ENCODE measurements around the gene PLPP7.

PLPP7 gene

DNA sequence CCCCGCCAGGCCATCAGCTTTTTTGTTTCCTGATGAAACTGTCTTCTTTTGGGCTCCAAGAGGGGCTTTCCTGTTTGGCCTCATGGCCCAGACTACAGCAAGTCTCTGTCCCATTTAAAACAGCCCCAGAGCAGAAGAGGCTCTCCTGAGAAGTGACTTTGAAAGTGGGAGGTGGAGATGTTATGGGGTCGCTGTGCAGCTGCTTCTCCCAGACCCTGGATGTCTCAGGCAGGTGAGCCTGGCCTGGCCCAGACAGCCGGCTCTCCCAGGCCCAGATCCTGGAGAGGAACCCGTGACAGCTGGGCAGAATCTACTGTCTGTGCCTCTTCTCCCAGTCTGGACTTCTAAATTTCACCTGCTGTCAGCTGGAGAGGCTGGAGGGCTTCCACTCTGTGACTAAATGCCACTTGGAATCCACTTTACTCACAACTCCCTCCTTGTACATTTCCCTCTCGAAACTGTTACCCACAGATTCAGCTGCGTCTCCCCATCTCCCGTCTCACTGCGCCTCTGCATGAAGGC, 33.8 kb upstream of the PLPP7 start:
- TF ChIP-seq, protein P1, sequence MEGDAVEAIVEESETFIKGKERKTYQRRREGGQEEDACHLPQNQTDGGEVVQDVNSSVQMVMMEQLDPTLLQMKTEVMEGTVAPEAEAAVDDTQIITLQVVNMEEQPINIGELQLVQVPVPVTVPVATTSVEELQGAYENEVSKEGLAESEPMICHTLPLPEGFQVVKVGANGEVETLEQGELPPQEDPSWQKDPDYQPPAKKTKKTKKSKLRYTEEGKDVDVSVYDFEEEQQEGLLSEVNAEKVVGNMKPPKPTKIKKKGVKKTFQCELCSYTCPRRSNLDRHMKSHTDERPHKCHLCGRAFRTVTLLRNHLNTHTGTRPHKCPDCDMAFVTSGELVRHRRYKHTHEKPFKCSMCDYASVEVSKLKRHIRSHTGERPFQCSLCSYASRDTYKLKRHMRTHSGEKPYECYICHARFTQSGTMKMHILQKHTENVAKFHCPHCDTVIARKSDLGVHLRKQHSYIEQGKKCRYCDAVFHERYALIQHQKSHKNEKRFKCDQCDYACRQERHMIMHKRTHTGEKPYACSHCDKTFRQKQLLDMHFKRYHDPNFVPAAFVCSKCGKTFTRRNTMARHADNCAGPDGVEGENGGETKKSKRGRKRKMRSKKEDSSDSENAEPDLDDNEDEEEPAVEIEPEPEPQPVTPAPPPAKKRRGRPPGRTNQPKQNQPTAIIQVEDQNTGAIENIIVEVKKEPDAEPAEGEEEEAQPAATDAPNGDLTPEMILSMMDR (IDR thresholded peaks at IDR 0.05; ENCODE audit: control insufficient read depth, extremely low read depth, insufficient read depth) = no peak
- H3K4me3 ChIP-seq (ENCODE audit: low read depth, low read length) = no peak overlapping the region
- DNase-seq (ENCODE audit: low read depth) = no peak

GRCh38 chr9:131257266-131258025, 32.1 kb upstream of the PLPP7 start:
- TF ChIP-seq, protein P1 (IDR thresholded peaks at IDR 0.05; ENCODE audit: control insufficient read depth, extremely low read depth, insufficient read depth) = no peak
- H3K4me3 ChIP-seq (ENCODE audit: low read depth, low read length) = no peak overlapping the region
- no peak for DNase-seq (ENCODE audit: low read depth)

- TF ChIP-seq, protein P1 (IDR thresholded peaks at IDR 0.05; ENCODE audit: control insufficient read depth, extremely low read depth, insufficient read depth) = no peak
- H3K4me3 ChIP-seq (ENCODE audit: low read depth, low read length) = no peak overlapping the region
- no peak for DNase-seq (ENCODE audit: low read depth)
These were observed 31.3 kb upstream of the PLPP7 start for GRCh38 chr9:131258186-131258585.

DNA sequence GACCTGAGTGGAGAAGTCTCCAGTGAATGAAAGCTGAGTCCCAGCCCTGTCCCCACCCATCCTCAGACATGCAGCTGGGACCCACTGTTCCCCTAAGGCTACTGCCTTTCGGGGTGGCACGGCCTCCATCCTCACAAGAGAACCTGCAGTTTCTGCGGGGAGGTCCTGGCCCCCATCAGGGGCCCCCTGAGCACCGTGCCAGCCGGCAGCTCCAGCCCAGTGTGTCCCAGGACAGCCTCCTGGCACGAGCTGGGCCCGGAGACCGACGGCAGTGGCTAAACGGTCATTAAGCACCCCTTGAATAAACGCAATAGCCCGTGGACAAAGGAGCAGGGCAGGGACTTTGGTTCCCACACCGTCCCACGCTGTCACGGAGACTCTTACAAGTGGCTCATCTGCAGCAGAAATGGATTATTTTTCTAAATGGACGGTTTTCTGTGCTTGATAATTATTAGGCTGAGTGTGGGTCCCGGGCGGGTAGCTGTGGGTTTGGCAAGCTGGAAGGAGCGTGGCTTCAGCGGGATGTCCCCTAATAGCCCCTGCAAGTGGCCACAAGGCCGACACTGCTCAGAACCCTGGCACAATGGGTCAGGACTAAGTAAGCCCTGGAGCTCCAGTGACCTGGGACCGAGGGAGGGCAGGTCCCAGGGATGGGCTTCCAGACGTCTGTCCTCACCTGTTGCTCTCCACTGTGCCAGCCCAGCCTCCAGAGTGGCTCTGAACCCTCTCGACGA, 30.7 kb upstream of the PLPP7 start:
- no peak overlapping the region for H3K4me3 ChIP-seq (ENCODE audit: low read depth, low read length)
- DNase-seq (ENCODE audit: low read depth) = no peak
- TF ChIP-seq, protein P1 (IDR thresholded peaks at IDR 0.05; ENCODE audit: control insufficient read depth, extremely low read depth, insufficient read depth) = no peak

- TF ChIP-seq, protein P1 (IDR thresholded peaks at IDR 0.05; ENCODE audit: control insufficient read depth, extremely low read depth, insufficient read depth) = no peak
- no peak overlapping the region for H3K4me3 ChIP-seq (ENCODE audit: low read depth, low read length)
- DNase-seq (ENCODE audit: low read depth) = no peak
These were observed 30.1 kb upstream of the PLPP7 start for GRCh38 chr9:131259432-131259898.

DNA sequence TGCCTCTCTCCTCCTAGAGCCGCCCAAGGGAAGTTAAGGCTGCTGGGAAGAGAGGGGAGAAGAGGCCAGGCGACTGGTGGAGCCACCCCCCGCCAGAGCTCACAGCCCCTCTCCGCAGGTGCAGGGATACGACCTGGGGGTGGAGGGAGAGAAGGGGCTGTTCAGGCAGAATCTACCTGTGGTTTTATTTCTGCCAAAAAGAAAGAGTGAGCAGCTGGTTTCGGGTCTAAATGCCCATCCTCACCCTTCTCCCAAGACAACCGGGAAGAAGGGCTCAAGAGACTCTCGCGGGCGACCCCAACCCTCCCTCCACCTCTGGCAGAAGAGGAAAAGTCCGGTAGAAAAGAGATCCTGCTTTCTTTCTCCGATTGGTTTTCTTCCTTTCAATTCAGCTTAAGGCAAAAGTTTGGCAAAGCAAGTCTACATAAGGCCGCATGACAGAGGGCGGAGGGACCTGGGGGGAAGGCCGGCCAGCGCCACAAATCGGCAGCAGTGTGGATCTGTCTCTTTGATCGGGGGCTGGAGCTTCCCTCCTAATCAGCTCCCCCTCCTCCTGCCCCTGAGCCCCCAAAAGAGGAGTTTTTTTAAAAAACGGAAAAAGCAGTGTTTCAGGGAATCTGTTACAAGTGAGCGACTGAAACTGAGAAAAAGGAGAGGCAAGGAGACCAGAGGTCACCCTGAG, 29.5 kb upstream of the PLPP7 start:
- DNase-seq (ENCODE audit: low read depth) = no peak
- no peak overlapping the region for H3K4me3 ChIP-seq (ENCODE audit: low read depth, low read length)
- TF ChIP-seq, protein P1 (IDR thresholded peaks at IDR 0.05; ENCODE audit: control insufficient read depth, extremely low read depth, insufficient read depth) = no peak
